ENCODE measurements around the gene HK1. TPM values are rescaled to one million over a fixed set of nuclear protein-coding genes. Genes with fewer than 3 reads are reported as not detected.
A peak's percentile ranks its signal among the peaks of the same experiment; 100 is the strongest.
"Not testable (repeated sequence)": the region's sequence is repeated elsewhere in the genome, so short reads cannot be mapped to it uniquely, and the experiment has no call there.

Gene HK1
- 69.6 and 131 TPM in 2 replicates for total RNA-seq

GRCh38 chr10:69278446-69278963 lies at the start of gene HK1:
Gene HK1, plus strand, starts transcription at chr10:69278496.
- DNase-seq (ENCODE audit: low read depth), result peak; percentile 18

GRCh38 chr10:69229616-69229916 lies 48.7 kb upstream of the HK1 start:
- no peak for DNase-seq (ENCODE audit: low read depth)

GRCh38 chr10:69230128-69230527 lies 48.2 kb upstream of the HK1 start:
- DNase-seq (ENCODE audit: low read depth), result no peak

- peak; percentile 59 for DNase-seq (ENCODE audit: low read depth)
These were observed 46.0 kb upstream of the HK1 start for GRCh38 chr10:69232252-69232651.

GRCh38 chr10:69232736-69233480 lies 45.4 kb upstream of the HK1 start:
- DNase-seq (ENCODE audit: low read depth), result no peak

- no peak for DNase-seq (ENCODE audit: low read depth)
These were observed 43.8 kb upstream of the HK1 start for GRCh38 chr10:69234447-69234846.

GRCh38 chr10:69237528-69238159 lies 40.7 kb upstream of the HK1 start:
- DNase-seq (ENCODE audit: low read depth), result peak; percentile 39

GRCh38 chr10:69239136-69239535 lies 39.2 kb upstream of the HK1 start:
- DNase-seq (ENCODE audit: low read depth), result no peak

- DNase-seq (ENCODE audit: low read depth), result no peak
These were observed 38.4 kb upstream of the HK1 start for GRCh38 chr10:69239816-69240434.

GRCh38 chr10:69240455-69240854 lies 37.8 kb upstream of the HK1 start:
- DNase-seq (ENCODE audit: low read depth), result no peak

GRCh38 chr10:69241575-69241974 lies 36.7 kb upstream of the HK1 start:
- DNase-seq (ENCODE audit: low read depth), result no peak

GRCh38 chr10:69242040-69242851 lies 36.0 kb upstream of the HK1 start:
- no peak for DNase-seq (ENCODE audit: low read depth)

- DNase-seq (ENCODE audit: low read depth), result no peak
These were observed 35.5 kb upstream of the HK1 start for GRCh38 chr10:69242852-69243212.

- no peak for DNase-seq (ENCODE audit: low read depth)
These were observed 34.5 kb upstream of the HK1 start for GRCh38 chr10:69243817-69244216.

GRCh38 chr10:69246036-69246435 lies 32.3 kb upstream of the HK1 start:
- no peak for DNase-seq (ENCODE audit: low read depth)

- DNase-seq (ENCODE audit: low read depth), result no peak
These were observed 31.5 kb upstream of the HK1 start for GRCh38 chr10:69246581-69247312.

GRCh38 chr10:69247313-69247710 lies 31.0 kb upstream of the HK1 start:
- no peak for DNase-seq (ENCODE audit: low read depth)

- no peak for DNase-seq (ENCODE audit: low read depth)
These were observed 30.1 kb upstream of the HK1 start for GRCh38 chr10:69248117-69248730.

GRCh38 chr10:69250041-69250440 lies 28.3 kb upstream of the HK1 start:
- DNase-seq (ENCODE audit: low read depth), result no peak

GRCh38 chr10:69251417-69251816 lies 26.9 kb upstream of the HK1 start:
- not testable (repeated sequence) for DNase-seq (ENCODE audit: low read depth)

GRCh38 chr10:69253171-69253570 lies 25.1 kb upstream of the HK1 start:
- no peak for DNase-seq (ENCODE audit: low read depth)

All from renal cortical epithelial cell (primary cell).